ENCODE data around the gene PILRB.
"Not testable (repeated sequence)": the region's sequence is repeated elsewhere in the genome, so short reads cannot be mapped to it uniquely, and the experiment has no call there.

The PILRB gene

DNA sequence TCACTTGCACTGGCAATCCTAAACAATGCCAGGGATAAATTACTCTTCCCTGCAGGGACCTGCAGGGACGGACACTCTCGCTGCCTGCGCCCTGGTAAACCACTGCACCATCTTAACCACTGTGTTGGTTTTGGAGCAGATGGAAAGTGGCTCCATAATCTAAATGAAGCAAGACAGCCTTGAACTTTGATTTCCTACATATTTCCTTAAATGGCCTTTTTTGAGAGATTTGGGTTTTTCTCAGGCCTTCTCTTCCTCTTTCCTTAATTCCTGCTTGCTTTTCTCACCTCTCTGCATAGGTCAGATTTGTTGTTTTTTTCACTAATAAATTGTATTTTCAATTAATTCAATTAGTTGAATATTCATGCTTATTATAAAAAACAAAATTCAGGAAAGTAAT lies 18.1 kb downstream of the PILRB start:
- no peak for DNase-seq (ENCODE audit: low spot score)

DNA sequence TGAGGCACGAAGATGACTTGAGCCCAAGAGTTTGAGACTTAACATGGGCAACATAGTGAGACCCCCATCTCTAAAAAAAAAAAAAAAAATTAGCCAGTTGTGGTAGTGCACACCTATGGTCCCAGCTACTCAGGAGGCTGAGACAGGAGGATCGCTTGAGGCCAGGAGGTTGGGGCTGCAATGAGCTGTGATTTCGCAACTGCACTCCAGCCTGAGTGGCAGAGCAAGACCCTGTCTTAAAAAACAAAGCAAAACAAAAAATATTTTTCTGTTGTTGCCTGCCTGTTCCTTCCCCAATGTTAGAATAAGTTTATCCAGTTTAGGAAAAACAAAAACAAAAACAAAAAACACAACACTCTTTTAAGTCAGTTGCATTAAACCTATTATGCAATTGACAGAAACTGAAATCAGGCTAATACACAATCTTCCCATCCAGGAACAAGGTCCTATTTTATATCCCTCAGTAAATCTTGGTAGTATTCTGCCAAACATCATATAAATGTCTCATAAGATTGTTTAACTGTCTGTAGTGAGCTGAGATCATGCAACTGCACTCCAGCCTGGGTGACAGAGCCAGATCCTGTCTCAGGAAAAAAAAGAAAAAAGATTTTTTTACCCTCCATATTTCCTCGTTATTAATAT lies 20.3 kb downstream of the PILRB start:
- DNase-seq (ENCODE audit: low spot score) = no peak

- no peak for DNase-seq (ENCODE audit: low spot score)
Measured at GRCh38 chr7:100380196-100380595, 22.3 kb downstream of the PILRB start.

DNA sequence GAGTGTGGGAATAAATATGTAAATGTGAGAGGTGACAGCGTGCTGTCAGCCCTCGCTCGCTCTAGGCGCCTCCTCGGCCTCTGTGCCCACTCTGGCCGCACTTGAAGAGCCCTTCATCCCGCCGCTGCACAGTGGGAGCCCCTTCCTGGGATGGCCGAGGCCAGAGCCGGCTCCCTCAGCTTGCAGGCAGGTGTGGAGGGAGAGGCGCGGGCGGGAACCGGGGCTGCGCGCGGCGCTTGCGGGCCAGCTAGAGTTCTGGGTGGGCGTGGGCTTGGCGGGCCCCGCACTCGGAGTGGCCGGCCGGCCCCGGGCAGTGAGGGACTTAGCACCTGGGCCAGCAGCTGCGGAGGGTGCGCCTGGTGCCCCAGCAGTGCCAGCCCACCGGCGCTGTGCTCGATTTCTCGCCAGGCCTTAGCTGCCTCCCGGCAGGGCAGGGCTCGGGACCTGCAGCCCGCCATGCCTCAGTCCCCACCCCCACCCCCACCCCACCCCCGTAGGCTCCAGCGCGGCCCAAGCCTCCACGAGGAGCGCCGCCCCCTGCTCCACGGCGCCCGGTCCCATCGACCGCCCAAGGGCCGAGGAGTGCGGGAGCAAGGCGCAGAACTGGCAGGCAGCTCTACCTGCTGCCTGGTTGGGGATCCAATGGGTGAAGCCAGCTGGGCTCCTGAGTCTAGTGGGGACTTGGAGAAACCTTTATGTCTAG lies 23.8 kb downstream of the PILRB start:
- not testable (repeated sequence) for DNase-seq (ENCODE audit: low spot score)

DNA sequence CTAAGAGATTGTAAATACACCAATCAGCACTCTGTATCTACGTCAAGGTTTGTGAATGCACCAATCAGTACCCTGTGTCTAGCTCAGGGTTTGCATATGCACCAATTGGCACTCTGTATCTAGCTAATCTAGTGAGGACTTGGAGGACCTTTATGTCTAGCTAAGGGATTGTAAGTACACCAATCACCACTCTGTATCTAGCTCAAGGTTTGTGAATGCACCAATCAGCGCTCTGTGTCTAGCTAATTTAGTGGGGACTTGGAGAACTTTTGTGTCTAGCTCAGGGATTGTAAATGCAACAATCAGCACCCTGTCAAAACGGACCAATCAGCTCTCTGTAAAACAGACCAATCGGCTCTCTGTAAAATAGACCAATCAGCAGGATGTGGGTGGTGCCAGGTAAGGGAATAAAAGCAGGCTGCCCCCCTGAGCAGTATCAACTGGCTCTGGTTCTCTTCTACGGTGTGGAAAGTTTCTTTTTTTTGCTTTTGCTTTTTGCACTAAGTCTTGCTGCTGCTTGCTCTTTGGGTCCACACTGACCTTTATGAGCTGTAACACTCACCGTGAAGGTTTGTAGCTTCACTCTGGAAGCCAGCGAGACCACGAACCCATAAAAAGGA lies 24.4 kb downstream of the PILRB start:
- DNase-seq (ENCODE audit: low spot score) = not testable (repeated sequence)

DNA sequence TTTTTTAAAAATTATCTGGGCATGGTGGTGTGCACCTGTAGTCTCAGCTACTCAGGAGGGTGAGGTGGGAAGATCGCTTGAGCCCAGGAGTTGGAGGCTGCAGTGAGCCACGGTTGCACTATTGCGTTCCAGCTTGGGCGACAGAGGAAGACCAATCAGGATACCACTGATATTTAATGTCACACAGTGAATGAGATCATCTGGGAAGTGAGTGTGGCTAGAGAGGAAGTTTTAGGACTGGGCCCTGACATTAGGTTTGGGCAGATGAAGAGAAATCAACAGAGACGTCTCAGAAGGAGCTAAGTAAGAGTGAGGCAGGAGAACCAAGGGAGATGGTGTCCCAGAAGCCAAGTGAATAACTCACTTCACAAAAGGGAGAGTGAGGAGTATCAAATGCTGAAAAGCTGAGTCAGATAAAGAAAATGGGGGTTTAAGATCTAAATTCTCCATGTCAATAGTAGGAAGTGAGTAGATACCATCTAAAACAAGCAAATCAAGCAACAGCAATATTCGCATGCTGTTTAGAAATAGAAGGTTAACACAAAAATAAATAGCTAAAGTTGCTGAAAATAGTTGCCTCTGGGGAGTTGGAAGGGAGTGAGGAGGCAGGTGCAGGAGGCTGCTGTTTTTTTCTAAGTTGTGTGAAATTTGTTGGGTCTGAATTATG lies 26.8 kb downstream of the PILRB start:
- no peak for DNase-seq (ENCODE audit: low spot score)

- no peak for DNase-seq (ENCODE audit: low spot score)
Measured at GRCh38 chr7:100386940-100387339, 29.0 kb downstream of the PILRB start.

DNA sequence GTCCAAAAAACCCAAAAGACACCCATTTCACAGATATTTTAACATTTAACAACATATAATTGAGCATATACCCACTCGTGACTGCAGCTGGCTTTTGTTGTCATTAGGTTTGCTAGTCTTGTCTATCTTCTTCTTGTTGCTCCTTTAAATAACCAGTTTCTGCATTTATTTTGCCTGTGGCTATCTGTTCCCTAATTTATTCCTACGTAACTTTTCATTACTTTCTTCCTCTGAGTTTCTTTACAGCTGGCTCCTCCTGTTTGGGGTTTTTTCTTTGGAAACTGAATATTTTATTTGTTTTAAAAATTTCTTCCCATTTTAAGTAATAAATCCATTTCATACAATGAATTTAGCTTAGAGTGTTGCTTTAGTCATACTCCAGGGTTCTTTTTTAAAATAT lies 29.8 kb downstream of the PILRB start:
- DNase-seq (ENCODE audit: low spot score) = no peak

- DNase-seq (ENCODE audit: low spot score) = no peak
Measured at GRCh38 chr7:100389437-100390088, 31.6 kb downstream of the PILRB start.

DNA sequence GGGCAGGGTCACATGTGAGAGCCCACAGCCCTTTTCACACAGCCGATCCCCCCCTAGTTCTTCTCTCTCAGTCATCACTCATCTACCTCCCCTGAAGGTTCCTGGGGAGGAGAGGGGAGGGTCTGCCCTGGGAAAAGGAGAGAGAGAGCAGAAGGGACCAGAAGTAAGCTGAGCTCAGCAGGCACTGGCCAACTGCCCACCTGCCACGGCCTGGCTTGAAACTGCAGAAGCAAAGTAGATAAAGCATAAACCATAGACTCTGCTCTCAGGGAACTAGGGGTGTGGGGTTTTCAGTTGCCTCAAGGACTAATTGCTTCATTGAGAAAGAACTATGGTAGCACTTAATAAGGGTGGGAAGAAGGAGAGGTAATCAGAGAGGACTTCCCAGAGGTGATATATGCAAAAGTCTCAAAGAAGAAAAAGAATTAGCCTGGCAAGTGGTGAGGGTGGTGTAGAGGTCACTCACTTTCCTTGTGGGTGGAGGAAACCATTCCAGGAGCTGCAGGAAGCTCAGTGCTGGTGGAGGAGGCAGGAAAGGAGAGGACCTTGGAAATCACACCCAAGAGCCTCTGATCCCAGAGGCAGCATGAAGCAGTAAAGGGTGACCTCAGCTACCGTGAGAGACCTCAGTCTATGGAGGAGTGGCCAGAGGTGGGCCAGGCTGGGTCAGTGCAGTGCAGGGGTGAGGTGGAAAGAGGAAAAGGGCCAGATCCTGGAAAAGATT lies 32.5 kb downstream of the PILRB start:
- DNase-seq (ENCODE audit: low spot score) = no peak

DNA sequence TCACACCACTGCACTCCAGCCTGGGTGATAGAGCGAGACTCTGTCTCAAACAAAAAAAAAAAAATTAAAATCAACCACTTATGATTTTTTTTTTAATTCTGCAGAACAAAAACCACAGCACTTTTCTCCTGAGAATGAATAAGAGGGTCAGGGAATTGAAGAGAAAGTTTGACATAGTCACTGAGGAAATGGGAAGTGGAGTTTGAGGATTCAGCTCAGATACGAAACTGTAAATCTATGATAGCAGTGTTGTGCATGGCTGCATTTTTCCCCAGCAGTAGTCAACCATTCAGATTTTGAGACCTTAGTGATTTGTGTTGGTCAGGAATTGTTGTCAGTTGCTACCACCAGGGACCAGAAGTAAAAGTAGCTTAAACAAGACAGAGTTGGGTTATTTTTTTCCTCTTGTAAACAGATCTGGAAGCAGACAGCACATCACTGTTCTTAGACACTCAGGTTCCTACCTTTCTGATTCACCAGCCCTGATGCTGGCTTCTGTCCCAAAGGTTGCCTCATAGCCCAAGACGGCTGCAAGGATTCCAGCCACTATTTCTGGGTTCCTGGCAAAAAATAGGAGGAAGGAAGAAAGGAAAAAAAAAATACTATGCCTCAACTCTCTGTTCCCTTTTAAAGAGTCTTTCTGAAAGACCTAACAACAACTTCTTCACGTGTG lies 35.5 kb downstream of the PILRB start:
- DNase-seq (ENCODE audit: low spot score) = no peak

DNA sequence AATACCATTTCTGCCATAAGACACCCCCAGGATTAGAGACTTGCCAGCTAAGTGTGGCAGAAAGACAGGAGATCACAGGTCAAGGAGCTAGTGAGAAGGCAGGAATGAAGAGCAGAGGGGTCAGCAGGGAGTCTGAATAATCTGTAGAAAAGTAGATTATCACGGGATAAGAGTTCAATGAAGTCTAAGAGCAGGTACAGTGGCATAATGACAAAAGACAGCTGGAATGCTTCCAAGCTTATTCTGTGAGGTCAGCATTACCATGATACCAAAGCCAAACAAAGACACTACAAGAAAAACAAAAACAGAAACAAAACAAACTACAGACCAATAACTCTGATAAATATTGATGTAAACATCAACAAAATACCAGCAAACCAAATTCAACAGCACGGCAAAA lies 36.2 kb downstream of the PILRB start:
- no peak for DNase-seq (ENCODE audit: low spot score)

GRCh38 chr7:100396421-100396982 lies 38.6 kb downstream of the PILRB start:
- peak; percentile 87 for DNase-seq (ENCODE audit: low spot score)

DNA sequence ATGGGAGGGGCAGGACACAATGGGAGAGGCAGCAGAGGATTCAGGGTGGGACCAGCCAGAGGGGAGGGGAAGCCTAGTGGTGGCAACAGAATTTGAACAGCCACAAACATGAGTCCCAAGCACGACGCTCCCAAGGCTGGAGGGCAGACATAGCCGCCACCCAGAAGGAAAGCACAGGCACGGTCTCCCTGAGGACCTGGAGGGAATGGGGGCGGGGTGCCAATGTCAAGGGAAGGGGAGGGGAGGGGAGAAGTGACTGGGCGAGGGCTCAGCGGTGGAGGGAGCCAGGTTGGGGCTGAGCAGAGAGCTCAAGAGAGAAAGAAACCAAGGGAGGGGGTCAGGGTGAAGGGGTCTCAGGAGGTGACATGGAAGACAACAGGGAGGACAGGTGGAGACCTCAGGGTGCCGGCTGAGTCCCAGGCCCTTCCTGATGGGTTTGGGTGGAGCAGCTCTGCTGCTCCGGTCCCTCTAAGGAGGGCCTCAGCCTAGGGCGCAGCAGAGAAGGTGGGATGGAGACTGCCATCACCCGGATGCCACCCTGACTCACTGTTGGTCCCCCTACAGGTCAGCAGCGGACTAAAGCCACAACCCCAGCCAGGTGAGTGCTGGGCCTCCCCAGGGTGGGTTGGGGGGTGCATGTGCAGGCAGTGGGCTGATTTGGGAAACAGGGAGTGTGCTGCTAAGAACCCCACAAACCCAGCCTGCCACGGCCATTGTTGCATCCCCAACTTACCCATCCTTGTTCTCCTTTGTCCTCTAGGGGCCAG lies 39.6 kb downstream of the PILRB start:
- no peak for DNase-seq (ENCODE audit: low spot score)

- no peak for DNase-seq (ENCODE audit: low spot score)
Measured at GRCh38 chr7:100398239-100398638, 40.3 kb downstream of the PILRB start.

GRCh38 chr7:100400041-100400440 lies 42.1 kb downstream of the PILRB start:
- no peak for DNase-seq (ENCODE audit: low spot score)

- no peak for DNase-seq (ENCODE audit: low spot score)
Measured at GRCh38 chr7:100400656-100401055, 42.7 kb downstream of the PILRB start.

DNA sequence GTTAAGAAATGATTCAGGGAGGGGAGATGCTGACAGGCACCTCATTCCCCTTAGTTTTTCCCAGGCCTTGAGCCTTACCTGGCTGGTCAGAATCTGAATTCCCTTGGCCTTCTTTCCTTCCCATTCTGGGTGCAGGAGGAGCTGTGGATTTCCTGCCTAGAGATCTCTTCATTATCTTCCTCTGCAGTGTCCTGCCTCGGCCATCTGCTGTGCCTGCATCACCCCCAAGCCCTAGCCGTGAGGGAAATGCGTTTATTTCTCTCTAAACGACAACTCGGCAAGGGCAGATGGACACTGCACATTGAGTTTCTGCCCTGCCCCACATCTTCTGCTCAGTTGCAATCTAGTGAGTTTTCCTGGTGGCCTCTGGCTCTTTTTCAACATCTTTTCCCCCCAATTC lies 43.9 kb downstream of the PILRB start:
- no peak for DNase-seq (ENCODE audit: low spot score)

DNA sequence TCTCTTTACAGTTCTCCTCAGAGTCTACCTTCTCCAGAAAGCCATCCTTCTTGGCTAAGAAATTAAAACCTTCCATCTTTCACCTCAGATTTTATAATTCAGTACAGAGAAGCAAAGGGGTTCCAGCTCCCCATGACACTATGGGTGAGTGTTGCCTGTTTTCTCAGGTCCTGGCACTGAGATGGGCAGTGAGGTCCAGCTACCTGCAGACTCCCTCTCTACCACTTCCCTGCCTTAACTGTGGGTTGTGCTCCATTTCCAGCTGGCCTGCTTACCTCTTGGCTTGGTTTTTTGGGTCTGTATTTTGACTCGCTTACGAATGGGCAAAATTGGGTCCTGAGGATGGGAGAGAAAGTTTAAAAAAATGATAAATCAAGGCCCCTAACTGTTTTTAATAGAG lies 44.3 kb downstream of the PILRB start:
- no peak for DNase-seq (ENCODE audit: low spot score)

DNA sequence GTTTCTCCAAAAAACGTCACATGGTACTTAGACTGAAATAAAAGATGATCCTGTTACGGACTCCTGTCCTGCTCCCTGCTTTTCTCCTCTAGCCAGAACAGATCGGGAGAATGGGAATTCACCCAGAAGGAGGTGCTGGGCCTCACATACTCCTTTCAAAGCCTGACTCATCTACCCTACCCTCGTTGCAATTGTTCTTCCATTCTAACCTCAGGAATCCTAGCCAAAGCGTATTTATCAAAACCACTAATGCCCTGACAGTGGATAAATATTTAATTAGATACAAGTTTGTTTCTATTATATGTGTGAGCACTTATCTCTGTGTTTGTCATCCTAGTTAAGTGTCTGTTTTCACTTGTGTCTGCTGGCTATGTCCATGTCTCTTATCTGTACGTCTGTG lies 48.9 kb downstream of the PILRB start:
- DNase-seq (ENCODE audit: low spot score) = no peak
